SU-DHL-6 (cell line): Measurements from ENCODE around the gene EPAS1.

ENCODE experiments used
- EZH2phosphoT487 ChIP-seq: fragments of 200-600 bp; sonication (generic), shearing (Covaris generic); conservative IDR thresholded peaks from 2 replicates; pipeline ENCODE4 v1.6.1; 2018; ENCODE audit warnings: mild to moderate bottlenecking, antibody characterized with exemption, low read length, moderate library complexity, mixed read lengths
- TF ChIP-seq, protein P1 (sequence below): fragments of 200-600 bp; sonication (generic); IDR thresholded peaks from one replicate; pipeline ENCODE4 v1.5.1; 2017; ENCODE audit warnings: antibody characterized with exemption, mild to moderate bottlenecking, low read length, moderate library complexity; ENCODE audit not compliant: insufficient read depth, poor library complexity, severe bottlenecking

DNA sequence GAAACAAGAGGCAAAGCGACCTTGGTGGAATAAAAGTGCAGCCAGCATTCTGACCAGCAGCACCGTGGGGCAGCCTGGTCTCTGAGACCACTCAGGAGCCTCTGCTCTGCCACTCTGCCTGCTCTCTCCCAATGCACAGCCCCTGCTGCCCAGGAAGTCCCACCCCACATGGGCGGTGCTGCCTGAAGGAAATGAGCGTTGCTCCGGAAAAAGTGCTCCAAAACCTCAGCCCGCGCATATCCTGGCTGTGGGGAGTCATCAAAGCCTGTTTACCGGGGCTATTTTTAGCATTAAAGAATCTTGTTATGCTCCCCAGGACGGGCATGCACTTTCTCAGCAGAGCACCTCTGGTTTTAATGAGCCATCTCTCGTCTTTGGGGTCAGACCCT lies 54.5 kb downstream of the EPAS1 start:
- TF ChIP-seq, protein P1, sequence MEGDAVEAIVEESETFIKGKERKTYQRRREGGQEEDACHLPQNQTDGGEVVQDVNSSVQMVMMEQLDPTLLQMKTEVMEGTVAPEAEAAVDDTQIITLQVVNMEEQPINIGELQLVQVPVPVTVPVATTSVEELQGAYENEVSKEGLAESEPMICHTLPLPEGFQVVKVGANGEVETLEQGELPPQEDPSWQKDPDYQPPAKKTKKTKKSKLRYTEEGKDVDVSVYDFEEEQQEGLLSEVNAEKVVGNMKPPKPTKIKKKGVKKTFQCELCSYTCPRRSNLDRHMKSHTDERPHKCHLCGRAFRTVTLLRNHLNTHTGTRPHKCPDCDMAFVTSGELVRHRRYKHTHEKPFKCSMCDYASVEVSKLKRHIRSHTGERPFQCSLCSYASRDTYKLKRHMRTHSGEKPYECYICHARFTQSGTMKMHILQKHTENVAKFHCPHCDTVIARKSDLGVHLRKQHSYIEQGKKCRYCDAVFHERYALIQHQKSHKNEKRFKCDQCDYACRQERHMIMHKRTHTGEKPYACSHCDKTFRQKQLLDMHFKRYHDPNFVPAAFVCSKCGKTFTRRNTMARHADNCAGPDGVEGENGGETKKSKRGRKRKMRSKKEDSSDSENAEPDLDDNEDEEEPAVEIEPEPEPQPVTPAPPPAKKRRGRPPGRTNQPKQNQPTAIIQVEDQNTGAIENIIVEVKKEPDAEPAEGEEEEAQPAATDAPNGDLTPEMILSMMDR = no peak
- no peak for TF ChIP-seq EZH2phosphoT487
